HFFc6 (cell line): ENCODE results near the gene CCBE1. TPM values are rescaled to one million over a fixed set of nuclear protein-coding genes. Genes with fewer than 3 reads are reported as not detected.
"Not testable (repeated sequence)": the region's sequence is repeated elsewhere in the genome, so short reads cannot be mapped to it uniquely, and the experiment has no call there.

Experiments
- DNase-seq: peaks from one replicate; pipeline ENCODE4 v3.0.0-alpha.2; 2018
- H3K27ac Mint-ChIP-seq: 2 replicates; pipeline ENCODE4 v1.8.0; 2020; ENCODE audit warnings: mild to moderate bottlenecking, mixed read lengths
- H3K27me3 Mint-ChIP-seq: 2 replicates; pipeline ENCODE4 v1.8.0; 2021; ENCODE audit warnings: mild to moderate bottlenecking, moderate library complexity, mixed read lengths; ENCODE audit not compliant: insufficient read depth
- H3K36me3 Mint-ChIP-seq: 2 replicates; pipeline ENCODE4 v1.8.0; 2021; ENCODE audit warnings: low read depth, mixed read lengths
- H3K4me1 Mint-ChIP-seq: 2 replicates; pipeline ENCODE4 v1.8.0; 2020; ENCODE audit warnings: low read depth, mixed read lengths
- H3K4me3 Mint-ChIP-seq: 2 replicates; pipeline ENCODE4 v1.8.0; 2020; ENCODE audit warnings: mild to moderate bottlenecking, moderate library complexity, mixed read lengths
- H3K9me3 Mint-ChIP-seq: 2 replicates; pipeline ENCODE4 v1.8.0; 2020; ENCODE audit warnings: mild to moderate bottlenecking, mixed read lengths
- CTCF ChIP-seq: fragments of 200-600 bp; sonication (generic); IDR thresholded peaks from 2 replicates; pipeline ENCODE4 v1.5.0; 2021; ENCODE audit warnings: antibody characterized with exemption, mild to moderate bottlenecking
- total RNA-seq, 6 experiments: library from RNA; stranded (reverse); fragmentation: NEBNext Ultra II Directional; extraction: Animal tissue kit (Norgen Biotek cat#: 25700); gene quantifications; 2 replicates in 1 of 6; 3 replicates in 5 of 6; pipeline ENCODE4 v1.2.3, GENCODE V29; 2021

The CCBE1 gene
- total RNA-seq, 6 experiments from 2014 or later: 161 to 223 (median 206) TPM

- no peaks in the 10 kb centered on the region for H3K9me3 Mint-ChIP-seq
- no peak for DNase-seq
- H3K4me1 Mint-ChIP-seq: peaks cover 84% of the 10 kb centered on the region
- 0 out of 2 replicates have a peak, but pooled peaks cover 3% of the 10 kb centered on the region for H3K27me3 Mint-ChIP-seq
- peaks cover 18% of the 10 kb centered on the region for H3K36me3 Mint-ChIP-seq
- TF ChIP-seq CTCF: no peak
- peak overlapping the region; percentile 51; the same call in 1 of the 2 replicates for H3K27ac Mint-ChIP-seq
- H3K4me3 Mint-ChIP-seq: peak overlapping the region; percentile 47
These were observed 40.8 kb downstream of the CCBE1 start for GRCh38 chr18:59656373-59656887.

GRCh38 chr18:59655676-59656075 is 41.5 kb downstream of the CCBE1 start:
- Mint-ChIP-seq H3K9me3 (no peaks in the 10 kb centered on the region), H3K27me3 (peaks cover 3% of the 10 kb centered on the region; the same call in 1 of the 2 replicates), H3K4me3 (peak overlapping the region; percentile 10; the same call in 1 of the 2 replicates), H3K4me1 (peaks cover 84% of the 10 kb centered on the region), H3K27ac (peak overlapping the region; percentile 60), H3K36me3 (peaks cover 23% of the 10 kb centered on the region)
- TF ChIP-seq CTCF: no peak
- DNase-seq: no peak

GRCh38 chr18:59651071-59651470 is 46.2 kb downstream of the CCBE1 start:
- H3K27ac Mint-ChIP-seq: no peak overlapping the region
- TF ChIP-seq CTCF: no peak
- no peaks in the 10 kb centered on the region for H3K9me3 Mint-ChIP-seq
- peaks cover 5% of the 10 kb centered on the region for H3K27me3 Mint-ChIP-seq
- H3K4me3 Mint-ChIP-seq: no peak overlapping the region
- H3K36me3 Mint-ChIP-seq: peaks cover 37% of the 10 kb centered on the region
- H3K4me1 Mint-ChIP-seq: peaks cover 89% of the 10 kb centered on the region
- no peak for DNase-seq

GRCh38 chr18:59650266-59650820 is 46.9 kb downstream of the CCBE1 start:
- H3K27me3 Mint-ChIP-seq: peaks cover 5% of the 10 kb centered on the region
- H3K4me1 Mint-ChIP-seq: peaks cover 86% of the 10 kb centered on the region
- no peak for TF ChIP-seq CTCF
- no peaks in the 10 kb centered on the region for H3K9me3 Mint-ChIP-seq
- peaks cover 38% of the 10 kb centered on the region for H3K36me3 Mint-ChIP-seq
- DNase-seq: no peak
- H3K27ac Mint-ChIP-seq: peak overlapping the region; percentile 47
- no peak overlapping the region for H3K4me3 Mint-ChIP-seq

GRCh38 chr18:59649591-59649990 is 47.6 kb downstream of the CCBE1 start:
- DNase-seq: no peak
- H3K4me3 Mint-ChIP-seq: 0 out of 2 replicates have a peak overlapping the region, but pooled peaks have one; percentile 20
- no peaks in the 10 kb centered on the region for H3K9me3 Mint-ChIP-seq
- H3K27me3 Mint-ChIP-seq: peaks cover 5% of the 10 kb centered on the region
- H3K4me1 Mint-ChIP-seq: peaks cover 80% of the 10 kb centered on the region
- no peak for TF ChIP-seq CTCF
- peaks cover 38% of the 10 kb centered on the region for H3K36me3 Mint-ChIP-seq
- H3K27ac Mint-ChIP-seq: peak overlapping the region; percentile 47; the same call in 1 of the 2 replicates

- H3K27ac Mint-ChIP-seq, H3K27me3 Mint-ChIP-seq, H3K9me3 Mint-ChIP-seq, DNase-seq, H3K4me3 Mint-ChIP-seq: not testable (repeated sequence)
- Mint-ChIP-seq H3K4me1 (peaks cover 71% of the 10 kb centered on the region), H3K36me3 (peaks cover 38% of the 10 kb centered on the region)
These were observed 48.8 kb downstream of the CCBE1 start for GRCh38 chr18:59648469-59648868.
